ENCODE data around the gene PRPSAP2.
"Not testable (repeated sequence)": the region's sequence is repeated elsewhere in the genome, so short reads cannot be mapped to it uniquely, and the experiment has no call there.

The PRPSAP2 gene

GRCh38 chr17:18889658-18890057, 31.7 kb downstream of the PRPSAP2 start:
- no peak for DNase-seq (ENCODE audit: low read depth)

- no peak for DNase-seq (ENCODE audit: low read depth)
Observed at GRCh38 chr17:18891541-18891940, 33.6 kb downstream of the PRPSAP2 start.

- no peak for DNase-seq (ENCODE audit: low read depth)
Observed at GRCh38 chr17:18896146-18896545, 38.2 kb downstream of the PRPSAP2 start.

- DNase-seq (ENCODE audit: low read depth) = no peak
Observed at GRCh38 chr17:18896947-18897346, 39.0 kb downstream of the PRPSAP2 start.

- DNase-seq (ENCODE audit: low read depth) = no peak
Observed at GRCh38 chr17:18904482-18904881, 46.6 kb downstream of the PRPSAP2 start.

GRCh38 chr17:18905226-18905625, 47.3 kb downstream of the PRPSAP2 start:
- no peak for DNase-seq (ENCODE audit: low read depth)

- DNase-seq (ENCODE audit: low read depth) = no peak
Observed at GRCh38 chr17:18910326-18910725, 52.4 kb downstream of the PRPSAP2 start.

GRCh38 chr17:18910881-18911280, 53.0 kb downstream of the PRPSAP2 start:
- DNase-seq (ENCODE audit: low read depth) = no peak

GRCh38 chr17:18916816-18917500, 59.0 kb downstream of the PRPSAP2 start:
- no peak for DNase-seq (ENCODE audit: low read depth)

- DNase-seq (ENCODE audit: low read depth) = no peak
Observed at GRCh38 chr17:18917506-18918032, 59.6 kb downstream of the PRPSAP2 start.

- no peak for DNase-seq (ENCODE audit: low read depth)
Observed at GRCh38 chr17:18919963-18920362, 62.0 kb downstream of the PRPSAP2 start.

- no peak for DNase-seq (ENCODE audit: low read depth)
Observed at GRCh38 chr17:18920911-18921441, 63.0 kb downstream of the PRPSAP2 start.

GRCh38 chr17:18921485-18921884, 63.6 kb downstream of the PRPSAP2 start:
- no peak for DNase-seq (ENCODE audit: low read depth)

GRCh38 chr17:18921912-18922451, 64.1 kb downstream of the PRPSAP2 start:
- DNase-seq (ENCODE audit: low read depth) = no peak

GRCh38 chr17:18922596-18922995, 64.7 kb downstream of the PRPSAP2 start:
- DNase-seq (ENCODE audit: low read depth) = not testable (repeated sequence)

GRCh38 chr17:18925187-18925586, 67.3 kb downstream of the PRPSAP2 start:
- no peak for DNase-seq (ENCODE audit: low read depth)

- no peak for DNase-seq (ENCODE audit: low read depth)
Observed at GRCh38 chr17:18928628-18929125, 70.7 kb downstream of the PRPSAP2 start.

- no peak for DNase-seq (ENCODE audit: low read depth)
Observed at GRCh38 chr17:18932360-18933055, 74.6 kb downstream of the PRPSAP2 start.

- no peak for DNase-seq (ENCODE audit: low read depth)
Observed at GRCh38 chr17:18933102-18934058, 75.4 kb downstream of the PRPSAP2 start.

- no peak for DNase-seq (ENCODE audit: low read depth)
Observed at GRCh38 chr17:18937981-18938691, 80.2 kb downstream of the PRPSAP2 start.

GRCh38 chr17:18938692-18939023, 80.7 kb downstream of the PRPSAP2 start:
- DNase-seq (ENCODE audit: low read depth) = no peak

Data from stimulated activated CD8-positive, alpha-beta memory T cell treated with anti-CD3 and anti-CD28 coated beads, Interleukin-12 subunit alpha, Interleukin-12 subunit beta, amount 100 ng/mL, for 4 hours (primary cell).